Stimulated activated CD8-positive, alpha-beta memory T cell treated with anti-CD3 and anti-CD28 coated beads, Interleukin-4, amount 100 ng/mL, for 48 hours (primary cell): Measurements from ENCODE around the gene EXOC6.
A peak's percentile ranks its signal among the peaks of the same experiment; 100 is the strongest.
"Not testable (repeated sequence)": the region's sequence is repeated elsewhere in the genome, so short reads cannot be mapped to it uniquely, and the experiment has no call there.

Experiments
- DNase-seq: peaks from one replicate; pipeline ENCODE4 v3.0.0-alpha.2; 2020

EXOC6 gene

DNA sequence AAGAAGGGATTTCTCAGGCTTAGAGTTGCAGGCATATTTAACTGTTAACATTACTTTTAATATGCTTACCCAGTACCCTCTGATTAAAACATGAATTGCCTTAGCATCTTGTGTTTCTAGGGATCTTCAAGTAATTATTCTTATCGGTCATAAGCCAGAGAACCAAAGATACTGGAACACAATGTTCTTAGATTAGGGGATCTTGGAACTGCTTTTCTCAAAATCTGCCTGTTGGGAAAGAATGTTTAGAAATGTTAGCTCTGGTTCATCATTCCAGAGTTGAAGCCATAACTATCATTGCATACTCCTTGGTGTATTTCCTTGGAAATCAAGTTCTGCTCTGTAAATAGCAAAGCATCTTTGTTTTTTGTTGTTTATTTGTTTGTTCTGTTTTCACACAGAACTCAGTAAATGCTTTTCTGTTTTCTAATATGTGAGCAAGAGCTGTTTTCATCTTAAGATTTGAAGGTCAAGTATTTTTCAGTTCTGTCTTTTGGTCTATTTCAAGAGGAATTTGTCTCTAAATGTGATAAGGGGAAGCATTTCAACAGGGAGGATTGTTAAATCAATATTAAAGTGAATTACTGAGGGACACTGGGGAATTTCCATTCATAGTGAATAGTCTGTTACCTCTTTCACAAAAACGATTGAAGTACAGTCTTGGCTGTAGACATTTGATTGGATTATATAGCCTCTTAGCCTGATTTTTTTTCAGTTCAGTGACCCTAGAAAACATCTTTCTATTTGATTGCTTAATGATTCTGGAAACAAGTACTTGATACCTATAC is 109.1 kb downstream of the EXOC6 start:
- no peak for DNase-seq

DNA sequence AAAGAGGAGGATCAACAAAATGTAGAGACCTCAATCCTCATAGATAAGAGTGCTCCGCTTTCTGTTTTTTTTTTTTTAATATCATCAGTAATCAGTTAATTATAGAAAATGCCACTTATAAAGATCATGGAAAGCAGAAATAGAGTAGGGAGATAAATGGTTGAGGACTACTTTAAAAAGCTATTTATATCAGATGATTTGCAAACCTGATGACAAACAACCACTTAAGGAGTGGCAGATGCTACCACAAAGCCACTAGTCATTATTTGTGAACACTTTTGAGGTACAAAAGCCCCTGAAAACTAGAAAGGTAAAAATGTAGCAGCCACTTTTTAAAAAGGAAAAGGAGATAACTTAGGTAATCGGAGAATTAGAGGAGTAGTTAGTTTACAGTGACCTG is 113.3 kb downstream of the EXOC6 start:
- no peak for DNase-seq

DNA sequence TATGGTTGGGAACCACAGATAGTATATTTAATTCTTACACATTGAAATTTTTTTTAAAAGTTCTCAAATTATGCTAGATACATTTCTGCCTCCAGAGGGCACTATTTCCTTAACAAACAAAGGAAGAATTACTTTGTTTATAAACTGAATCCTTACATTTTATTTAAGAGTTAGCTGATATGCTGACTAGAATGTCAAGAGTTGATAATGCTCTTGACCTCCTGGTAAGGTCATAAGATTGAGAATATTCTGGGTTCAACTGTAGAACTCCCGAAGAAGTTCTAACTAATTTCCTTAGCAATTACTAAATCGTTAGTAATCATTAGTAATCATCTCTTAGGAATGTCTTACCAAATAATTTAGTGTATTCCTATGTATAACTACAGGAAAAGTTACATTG is 117.0 kb downstream of the EXOC6 start:
- no peak for DNase-seq

DNA sequence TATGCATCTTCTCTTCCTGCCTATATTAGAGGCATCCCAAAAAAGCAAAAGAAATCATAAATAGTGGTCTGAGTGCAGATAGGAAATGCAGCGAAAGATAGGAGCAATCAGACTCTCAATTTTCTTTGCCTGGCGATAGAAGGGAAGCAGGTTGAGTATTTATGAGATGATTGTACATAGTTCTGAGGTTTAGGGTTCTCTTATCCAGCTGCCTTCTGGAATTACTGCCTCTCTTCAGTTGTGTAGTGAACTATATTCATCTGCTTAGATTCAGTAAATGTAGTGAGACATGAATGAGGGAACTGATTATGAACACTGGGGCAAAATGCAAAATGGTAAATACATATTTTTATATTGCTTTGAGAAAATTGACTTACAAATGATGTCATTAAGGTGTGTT is 119.3 kb downstream of the EXOC6 start:
- DNase-seq, result no peak

DNA sequence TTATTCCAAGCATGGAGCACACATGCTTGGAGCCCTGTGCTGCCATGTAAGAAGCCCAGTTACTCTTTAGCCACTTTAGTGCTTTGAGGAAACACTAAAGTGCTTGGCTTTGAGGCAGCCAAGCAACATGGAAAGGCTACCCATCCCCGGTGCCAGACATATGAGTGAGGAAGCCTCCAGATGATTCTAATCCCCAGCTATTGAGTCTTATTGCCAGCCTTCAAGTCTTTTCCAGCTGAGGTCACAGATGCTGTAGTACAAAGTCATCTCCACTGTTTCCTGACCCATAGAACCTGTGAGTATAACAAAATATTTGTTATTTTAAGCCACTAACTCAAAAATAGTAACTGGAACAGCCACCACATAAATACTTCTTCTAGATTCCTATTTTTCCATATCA is 120.8 kb downstream of the EXOC6 start:
- no peak for DNase-seq

DNA sequence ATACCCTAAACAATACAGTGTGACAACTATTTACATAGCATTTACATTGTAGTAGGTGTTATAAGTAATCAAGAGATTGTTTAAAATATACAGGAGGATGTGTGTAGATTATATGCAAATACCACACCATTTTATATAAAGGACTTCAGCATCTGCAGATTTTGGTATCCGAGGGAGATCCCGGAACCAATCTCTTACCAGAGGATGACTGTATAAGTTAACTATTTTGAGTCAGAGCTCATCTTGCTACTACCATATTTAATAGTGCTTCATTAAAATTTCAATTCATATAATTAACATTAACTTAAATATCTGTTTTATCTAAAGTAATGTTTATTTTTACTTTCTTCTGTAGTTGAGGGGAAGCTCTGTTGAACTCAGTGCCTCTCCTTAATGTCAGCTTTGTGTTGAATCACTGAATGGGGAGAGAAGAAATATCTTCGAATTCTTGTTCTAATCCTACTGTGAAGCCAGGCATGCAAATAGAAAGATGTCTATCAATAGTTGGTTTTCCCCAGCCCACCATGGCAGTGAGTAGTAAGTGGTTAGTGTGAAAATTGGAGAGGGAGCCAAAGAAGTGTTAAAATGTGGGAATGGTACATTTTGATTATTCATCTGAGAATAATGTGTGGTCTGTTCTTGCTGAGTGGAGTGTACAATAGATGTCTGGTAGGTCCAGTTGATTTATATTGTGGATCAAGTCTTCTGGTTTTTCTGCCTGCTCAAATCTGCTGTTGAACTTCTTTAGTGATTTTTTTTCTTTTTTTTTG is 122.2 kb downstream of the EXOC6 start:
- DNase-seq, result no peak

DNA sequence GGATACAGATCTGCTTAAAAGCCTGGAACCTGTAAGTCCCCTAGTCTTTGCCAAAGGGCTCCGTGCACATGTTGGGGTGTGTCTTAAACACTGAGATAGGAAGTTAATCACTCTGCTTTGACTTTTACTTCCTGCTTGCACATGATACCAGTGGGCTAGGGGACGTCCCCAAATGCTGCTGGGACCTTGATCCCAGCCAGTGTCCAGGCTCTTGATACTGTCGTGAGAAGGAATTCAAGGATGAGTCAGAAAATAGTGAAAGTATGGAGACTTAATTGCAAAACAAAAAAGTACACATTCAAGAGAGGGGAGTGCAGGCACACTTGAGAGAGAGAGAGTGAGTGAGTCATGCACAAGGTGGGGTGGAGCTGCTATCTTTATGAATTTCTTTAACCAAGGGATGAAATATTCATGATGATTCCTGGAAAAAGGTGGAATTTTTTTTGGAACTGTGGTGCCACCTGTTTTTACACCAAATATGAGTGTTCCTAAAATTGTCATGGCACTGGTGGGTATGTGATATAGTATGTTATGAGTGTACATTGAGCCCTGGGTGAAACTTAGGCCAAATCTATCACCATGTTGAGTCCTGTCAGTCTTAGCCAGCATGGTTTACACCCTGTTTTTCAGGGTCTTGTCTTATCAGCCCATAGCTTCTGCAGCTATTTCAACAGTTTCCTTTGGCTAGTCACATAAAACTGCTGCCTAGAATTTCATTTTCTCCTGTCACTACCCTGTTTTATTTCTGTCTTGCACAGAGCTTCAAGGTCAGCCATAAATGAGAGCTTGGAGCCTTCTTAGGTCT is 123.9 kb downstream of the EXOC6 start:
- no peak for DNase-seq

DNA sequence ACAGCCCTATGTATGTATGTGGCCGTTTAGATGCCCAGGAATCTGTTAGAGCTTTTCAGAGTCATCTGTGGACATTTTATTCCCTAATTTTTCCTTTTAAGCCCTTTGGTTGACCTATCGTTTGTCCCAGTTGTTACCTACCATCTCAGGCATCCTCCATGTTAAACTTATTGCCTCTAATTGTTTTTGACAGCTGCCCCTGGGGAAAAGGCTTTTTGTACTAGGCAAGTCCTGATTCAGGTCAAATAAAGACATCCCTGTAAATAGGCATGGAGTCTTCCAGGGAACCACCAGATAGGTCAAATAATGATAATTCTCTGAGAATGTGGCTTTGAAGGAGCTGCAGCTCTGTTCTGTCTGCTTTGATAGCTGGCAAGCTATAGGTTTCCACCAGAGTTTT is 124.6 kb downstream of the EXOC6 start:
- no peak for DNase-seq

DNA sequence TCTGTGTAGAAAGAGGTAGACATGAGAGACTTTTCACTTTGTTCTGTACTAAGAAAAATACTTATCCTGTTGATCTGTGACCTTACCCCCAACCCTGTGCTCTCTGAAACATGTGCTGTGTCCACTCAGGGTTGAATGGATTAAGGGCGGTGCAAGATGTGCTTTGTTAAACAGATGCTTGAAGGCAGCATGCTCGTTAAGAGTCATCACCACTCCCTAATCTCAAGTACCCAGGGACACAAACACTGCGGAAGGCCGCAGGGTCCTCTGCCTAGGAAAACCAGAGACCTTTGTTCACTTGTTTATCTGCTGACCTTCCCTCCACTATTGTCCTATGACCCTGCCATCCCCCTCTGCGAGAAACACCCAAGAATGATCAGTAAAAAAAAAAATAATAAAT is 128.0 kb downstream of the EXOC6 start:
- not testable (repeated sequence) for DNase-seq

DNA sequence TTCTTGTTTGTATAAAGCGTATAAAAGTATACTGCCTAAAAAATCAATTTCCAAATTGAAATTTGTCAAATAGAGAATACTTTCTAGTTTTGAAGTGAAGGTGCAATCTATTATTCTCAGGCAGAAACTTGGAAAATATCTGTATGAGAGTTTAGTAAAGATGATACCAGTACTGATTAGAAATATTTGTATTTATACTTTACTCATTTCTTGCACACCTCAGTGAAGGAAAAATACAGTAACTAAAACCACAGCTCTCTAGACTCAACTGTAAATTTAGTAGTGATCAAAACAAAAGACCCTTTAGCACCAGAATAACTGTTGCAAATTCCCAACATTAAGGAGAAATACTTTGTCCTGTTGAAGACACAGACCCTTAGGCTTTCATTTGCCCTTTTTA is 140.9 kb downstream of the EXOC6 start:
- no peak for DNase-seq

DNA sequence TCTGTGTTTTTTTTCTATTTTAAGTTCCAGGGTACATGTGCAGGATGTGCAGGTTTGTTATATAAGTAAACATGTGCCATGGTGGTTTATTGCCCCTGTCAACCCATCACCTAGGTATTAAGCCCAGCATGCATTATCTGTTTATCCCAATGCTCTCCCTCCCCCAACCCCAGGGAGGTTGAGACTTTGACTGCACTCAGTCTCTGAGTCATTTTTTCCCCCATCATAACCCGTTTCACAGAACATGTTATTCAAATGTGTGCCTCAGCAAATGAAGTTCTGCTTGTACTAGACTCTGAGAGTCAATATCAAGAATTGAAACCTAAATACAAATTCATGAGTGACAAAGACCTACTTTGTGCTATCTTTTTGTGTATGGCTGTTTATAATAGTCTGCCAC is 142.3 kb downstream of the EXOC6 start:
- DNase-seq, result peak; percentile 26

DNA sequence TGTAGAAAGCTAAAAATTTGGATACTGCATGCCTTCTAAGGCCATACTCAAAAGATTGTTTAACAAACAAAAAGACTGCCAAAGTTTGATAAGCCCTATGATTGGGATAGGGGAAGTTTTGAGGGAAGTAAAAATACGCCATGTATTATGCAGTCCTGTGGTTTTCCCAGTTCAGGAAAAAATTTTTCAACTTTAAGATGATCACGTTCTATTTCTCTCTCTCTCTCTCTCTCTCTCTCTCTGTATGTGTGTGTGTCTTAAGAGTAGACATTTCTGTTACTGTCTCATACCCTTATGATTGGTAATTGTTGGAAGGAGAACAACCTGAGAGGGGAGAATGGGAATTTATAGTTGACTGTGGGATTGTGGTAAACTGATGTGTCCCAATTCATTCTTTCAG is 143.2 kb downstream of the EXOC6 start:
- DNase-seq, result no peak

DNA sequence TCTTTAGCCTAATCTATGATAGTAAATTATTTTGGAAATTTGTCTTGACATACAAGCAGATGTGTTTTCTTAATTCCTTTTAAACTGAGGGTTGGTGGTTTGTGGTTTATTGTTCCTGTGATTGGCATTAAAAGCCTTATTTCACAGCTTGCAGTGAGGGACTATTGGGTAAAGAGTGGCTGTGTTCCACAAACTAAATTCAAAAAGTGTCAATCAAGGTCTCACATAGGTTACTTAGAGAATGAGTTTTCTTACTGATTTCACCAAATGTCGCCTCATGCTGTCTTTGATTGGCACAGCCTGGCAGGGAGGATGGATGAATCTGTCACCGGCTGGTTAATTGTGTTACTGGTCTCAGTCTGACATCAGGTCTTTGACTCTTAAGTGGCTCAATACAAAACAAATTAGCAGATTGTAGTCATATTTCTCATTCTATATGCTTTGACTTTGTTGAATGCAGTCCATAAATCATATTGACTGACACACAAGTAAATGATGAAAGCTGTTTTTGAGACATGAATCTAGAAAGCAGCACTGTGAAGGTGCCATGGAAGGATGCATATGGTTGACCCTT is 145.5 kb downstream of the EXOC6 start:
- DNase-seq, result no peak

DNA sequence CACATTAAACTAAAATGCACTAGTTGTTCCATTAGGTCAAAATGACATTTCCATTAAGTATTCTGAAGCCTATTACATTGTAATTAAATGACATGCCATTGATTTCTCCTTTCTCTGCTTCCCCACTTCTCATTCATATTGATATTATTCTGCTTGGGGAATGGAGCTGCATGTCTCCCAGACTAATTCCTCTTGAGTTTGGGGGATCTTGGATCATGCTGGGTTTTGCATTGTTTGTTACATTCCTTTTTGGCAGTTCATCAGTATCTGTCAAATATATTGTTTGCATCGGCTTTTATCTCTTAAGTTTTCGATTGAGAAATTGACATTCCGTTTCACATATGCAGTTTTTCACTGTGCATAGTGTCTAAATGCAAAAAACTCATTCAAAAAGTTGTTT is 147.2 kb downstream of the EXOC6 start:
- DNase-seq, result no peak

DNA sequence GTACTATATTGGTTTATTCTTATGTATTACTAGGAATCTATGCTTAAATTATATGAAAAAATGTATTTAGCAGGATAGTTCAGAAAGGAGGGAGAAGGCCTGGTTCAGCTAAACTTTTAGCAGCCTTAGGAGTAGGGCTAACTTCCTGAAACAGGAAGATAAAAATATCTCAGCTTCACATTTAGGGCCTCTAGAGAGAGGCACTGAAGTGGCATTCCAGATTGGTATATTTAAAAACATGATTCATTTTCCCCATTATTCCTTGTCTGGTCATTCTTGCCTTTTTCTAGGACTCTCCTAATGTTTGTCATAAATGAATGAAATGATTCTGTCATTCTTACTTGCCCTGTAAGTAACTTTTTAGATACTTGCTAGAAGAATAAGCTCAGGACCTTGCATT is 149.3 kb downstream of the EXOC6 start:
- DNase-seq, result no peak

DNA sequence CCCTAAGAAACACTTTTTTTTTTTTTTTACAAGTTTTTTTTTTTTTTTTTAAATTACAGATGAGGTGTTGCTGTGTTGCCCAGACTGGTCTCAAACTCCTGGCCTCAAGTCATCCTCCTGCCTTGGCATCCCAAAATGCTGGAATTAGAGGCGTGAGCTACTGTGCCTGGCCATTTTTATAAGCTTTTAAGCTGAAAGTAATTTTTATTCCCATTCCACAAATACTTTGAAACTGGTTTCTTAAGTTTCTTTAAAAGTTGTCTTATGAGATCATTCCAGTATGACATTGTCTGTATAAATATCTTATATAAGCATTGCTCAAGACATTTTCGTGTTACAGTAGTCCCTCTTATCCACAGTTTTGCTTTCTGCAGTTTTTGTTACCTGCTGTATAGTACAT is 150.9 kb downstream of the EXOC6 start:
- no peak for DNase-seq

DNA sequence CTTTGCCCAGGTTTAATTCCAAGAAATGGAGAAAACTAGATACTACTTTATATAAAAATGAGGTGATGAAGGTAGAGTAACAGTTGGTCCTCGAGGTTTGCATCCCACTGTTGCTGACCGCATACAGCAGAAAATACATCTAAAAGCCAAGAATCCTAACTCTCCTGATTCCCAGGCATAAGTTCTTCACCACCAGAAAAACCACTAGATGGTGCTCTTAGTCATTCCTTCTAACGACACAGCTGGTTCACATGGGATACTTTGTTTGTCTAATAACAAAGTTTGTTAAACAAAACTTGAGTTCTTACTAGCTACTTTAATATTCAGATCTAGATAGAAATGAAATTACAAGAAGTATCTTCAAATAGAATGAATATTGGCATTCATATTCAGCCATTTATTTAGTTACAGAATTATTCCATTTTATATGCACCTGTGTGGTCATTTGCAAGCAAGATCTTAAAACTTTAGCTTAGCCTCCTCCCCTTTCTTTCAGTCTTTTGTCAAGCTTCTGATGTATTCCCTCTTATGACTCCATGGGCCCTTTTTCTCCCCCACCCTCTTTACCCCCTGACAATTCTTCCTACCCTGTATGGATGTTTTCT is 158.2 kb downstream of the EXOC6 start:
- no peak for DNase-seq

DNA sequence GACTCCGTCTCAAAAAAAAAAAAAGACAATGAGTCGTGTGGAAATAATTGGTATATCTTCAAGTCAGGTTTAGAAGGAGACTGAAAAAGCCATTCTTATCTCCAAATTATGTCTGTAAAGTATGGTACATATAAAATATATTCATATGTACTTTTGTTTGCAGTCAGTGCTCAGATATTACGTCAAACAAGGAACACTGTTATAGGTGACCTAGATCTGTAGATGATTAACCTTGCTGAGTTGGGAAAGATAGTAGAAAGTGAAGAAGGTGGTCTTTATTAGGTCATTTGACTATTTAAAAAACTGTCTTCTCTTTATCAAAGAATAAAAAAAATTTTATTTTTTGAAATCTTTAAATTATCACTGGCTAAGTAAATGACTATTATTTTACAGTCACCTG is 167.4 kb downstream of the EXOC6 start:
- no peak for DNase-seq

DNA sequence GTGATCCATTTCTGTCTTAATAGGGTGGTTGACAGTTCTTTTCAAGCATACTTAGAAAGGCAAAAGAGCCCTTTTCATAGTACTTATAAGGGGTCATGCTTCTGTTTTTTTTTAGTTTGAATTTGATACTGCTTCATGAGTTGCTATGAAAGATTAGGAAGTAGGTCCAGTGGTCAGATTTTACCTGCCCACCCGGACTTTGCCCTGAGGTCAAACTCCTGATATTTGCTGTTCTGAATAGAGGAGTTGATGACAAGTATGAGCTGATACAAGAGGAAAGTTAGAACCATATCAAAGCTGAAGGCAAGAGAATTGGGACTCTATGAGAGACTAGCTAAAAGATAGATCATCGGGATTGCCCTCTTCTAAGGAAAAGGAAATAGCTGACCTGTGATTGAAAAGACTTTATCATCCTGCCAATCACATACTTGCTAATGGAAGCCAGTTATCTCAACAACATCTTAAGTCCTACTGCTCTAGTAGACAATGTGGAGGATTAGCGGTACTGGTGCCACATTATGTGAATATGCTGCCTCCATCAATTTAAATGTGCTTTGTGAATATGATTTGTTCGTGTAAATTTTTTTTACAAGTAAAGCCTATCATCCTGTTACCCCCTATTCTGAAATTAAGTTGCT is 174.8 kb downstream of the EXOC6 start:
- no peak for DNase-seq

DNA sequence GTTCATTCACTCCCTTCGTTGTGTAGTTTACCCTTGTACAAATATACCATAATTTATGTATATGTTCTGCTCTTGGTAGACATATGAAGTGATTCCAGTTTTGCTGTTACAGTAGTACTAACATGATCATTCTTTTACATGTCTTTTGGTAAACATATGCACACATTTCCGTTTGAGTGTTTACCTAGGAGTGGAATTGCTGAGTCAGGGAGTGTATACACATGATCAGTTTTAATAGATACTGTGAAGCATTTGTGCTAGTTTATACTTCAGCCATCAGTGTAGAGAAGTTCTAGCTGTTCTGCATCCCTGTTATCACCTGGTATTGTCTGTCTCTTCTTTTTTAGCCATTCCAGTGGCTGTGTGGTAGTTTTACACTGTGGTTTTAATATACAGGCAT is 177.8 kb downstream of the EXOC6 start:
- no peak for DNase-seq

DNA sequence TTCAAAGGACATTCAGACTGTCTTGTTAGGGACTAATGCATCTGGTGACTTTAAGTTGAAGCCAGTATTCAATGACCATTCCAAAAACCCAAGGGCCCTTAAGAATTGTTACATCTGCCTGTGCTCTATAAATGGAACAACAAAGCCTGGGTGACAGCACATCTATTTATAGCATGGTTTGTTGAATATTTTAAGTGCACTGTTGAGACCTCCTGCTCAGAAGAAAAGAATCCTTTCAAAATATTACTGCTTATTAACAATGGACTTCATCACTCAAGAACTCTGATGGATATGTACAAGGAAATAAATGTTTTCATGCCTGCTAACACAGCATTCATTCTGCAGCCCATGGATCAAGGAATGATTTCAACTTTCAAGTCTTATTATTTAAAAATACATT is 179.2 kb downstream of the EXOC6 start:
- DNase-seq, result no peak

DNA sequence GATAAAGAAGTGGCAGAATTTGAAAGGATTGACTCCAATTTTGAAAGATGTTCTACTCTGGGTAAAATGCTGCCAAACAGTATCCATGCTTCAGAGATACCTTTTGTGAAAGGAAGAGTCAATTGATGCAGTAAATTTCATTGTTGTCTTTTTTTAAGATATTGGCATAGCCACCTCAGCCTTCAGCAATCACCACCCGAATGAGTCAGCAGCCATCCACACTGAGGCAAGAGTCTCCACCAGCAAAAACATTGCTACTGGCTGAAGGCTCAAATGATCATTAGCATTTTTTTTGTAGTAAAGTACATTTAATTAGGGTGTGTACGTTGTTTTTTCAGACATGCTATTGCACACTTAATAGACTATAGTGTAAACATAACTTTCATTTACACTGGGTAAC is 180.6 kb downstream of the EXOC6 start:
- no peak for DNase-seq

DNA sequence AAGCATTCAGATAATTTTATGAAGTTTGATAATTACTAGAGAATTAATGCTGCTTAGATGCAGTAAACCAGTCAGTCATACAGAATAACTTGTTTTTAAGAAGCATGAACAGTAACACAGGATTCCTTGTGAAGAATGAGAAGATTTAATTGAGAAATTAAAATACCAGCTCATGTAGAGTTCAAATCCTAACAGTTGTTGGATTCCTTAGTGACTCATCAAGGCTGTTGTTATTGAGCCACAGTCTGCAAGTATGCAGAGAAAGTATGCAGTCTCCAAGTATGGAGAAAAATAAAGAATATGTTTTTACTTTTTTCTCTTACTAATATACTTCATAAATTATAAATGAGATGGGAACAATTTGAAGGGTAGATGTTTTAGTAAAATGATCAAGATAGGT is 182.1 kb downstream of the EXOC6 start:
- no peak for DNase-seq
